ENCODE data around the gene ACD.

Gene ACD

GRCh38 chr16:67650023-67650422 lies 10.0 kb downstream of the ACD start:
- Histone ChIP-seq H3K27ac (no peak overlapping the region), H3K4me1 (peaks cover 0 to 18% (median 15%) of the 10 kb centered on the region in 10 experiments; a peak in 17 of 20 replicates), H3K9me3 (replicated peaks in 1 of 11) (no peaks in the 10 kb centered on the region), H3K9ac (no peak overlapping the region; a peak in 1 of 22 replicates), H3K36me3 (peaks cover 0 to 72% (median 48%) of the 10 kb centered on the region in 11 experiments; a peak in 14 of 22 replicates), H3K4me2 (no peak overlapping the region), H3K27me3 (peaks cover 0 to 5% (median 0%) of the 10 kb centered on the region in 11 experiments; a peak in 1 of 22 replicates), H3K4me3 (no peak overlapping the region), H4K20me1 (peaks cover 0 to 14% (median 0%) of the 10 kb centered on the region in 11 experiments; a peak in 3 of 22 replicates)
- TF ChIP-seq Cebpa-rat (IDR thresholded peaks at IDR 0.05): no peak

- Histone ChIP-seq H3K9ac (no peak overlapping the region), H4K20me1 (peaks cover 0 to 14% (median 0%) of the 10 kb centered on the region in 11 experiments; a peak in 3 of 22 replicates), H3K36me3 (peaks cover 0 to 67% (median 43%) of the 10 kb centered on the region in 11 experiments; a peak in 14 of 22 replicates), H3K9me3 (replicated peaks in 1 of 11) (no peaks in the 10 kb centered on the region), H3K4me3 (no peak overlapping the region), H3K4me1 (peaks cover 0 to 19% (median 17%) of the 10 kb centered on the region in 10 experiments; a peak in 17 of 20 replicates), H3K27me3 (peaks cover 0 to 5% (median 0%) of the 10 kb centered on the region in 11 experiments; a peak in 1 of 22 replicates), H3K4me2 (no peak overlapping the region), H3K27ac (no peak overlapping the region)
- no peak for TF ChIP-seq Cebpa-rat (IDR thresholded peaks at IDR 0.05)
These were observed 10.5 kb downstream of the ACD start for GRCh38 chr16:67649494-67649931.

GRCh38 chr16:67648764-67649407 lies 11.2 kb downstream of the ACD start:
- Histone ChIP-seq H3K4me2 (no peak overlapping the region), H4K20me1 (peaks cover 0 to 14% (median 0%) of the 10 kb centered on the region in 11 experiments; a peak in 3 of 22 replicates), H3K9ac (no peak overlapping the region), H3K27ac (no peak overlapping the region), H3K36me3 (peaks cover 0 to 61% (median 39%) of the 10 kb centered on the region in 11 experiments; a peak in 14 of 22 replicates), H3K9me3 (replicated peaks in 1 of 11) (no peaks in the 10 kb centered on the region), H3K4me1 (peaks cover 0 to 25% (median 23%) of the 10 kb centered on the region in 10 experiments; a peak in 17 of 20 replicates), H3K4me3 (no peak overlapping the region), H3K27me3 (peaks cover 0 to 5% (median 0%) of the 10 kb centered on the region in 11 experiments; a peak in 1 of 22 replicates)
- TF ChIP-seq Cebpa-rat (IDR thresholded peaks at IDR 0.05): no peak

- Histone ChIP-seq H3K4me3 (no peak overlapping the region), H3K9me3 (replicated peaks in 1 of 11) (no peaks in the 10 kb centered on the region), H4K20me1 (peaks cover 0 to 14% (median 0%) of the 10 kb centered on the region in 11 experiments; a peak in 3 of 22 replicates), H3K4me1 (peaks cover 0 to 28% (median 23%) of the 10 kb centered on the region in 10 experiments; a peak in 17 of 20 replicates), H3K27ac (no peak overlapping the region), H3K36me3 (peaks cover 0 to 57% (median 39%) of the 10 kb centered on the region in 11 experiments; a peak in 14 of 22 replicates), H3K4me2 (no peak overlapping the region), H3K9ac (no peak overlapping the region), H3K27me3 (peaks cover 0 to 5% (median 0%) of the 10 kb centered on the region in 11 experiments; a peak in 1 of 22 replicates)
- no peak for TF ChIP-seq Cebpa-rat (IDR thresholded peaks at IDR 0.05)
These were observed 11.8 kb downstream of the ACD start for GRCh38 chr16:67648088-67648763.

- Histone ChIP-seq H3K4me3 (no peak overlapping the region), H3K4me2 (no peak overlapping the region), H3K9me3 (replicated peaks in 1 of 11) (no peaks in the 10 kb centered on the region), H4K20me1 (peaks cover 0 to 14% (median 0%) of the 10 kb centered on the region in 11 experiments; a peak in 3 of 22 replicates), H3K27ac (no peak overlapping the region), H3K36me3 (peaks cover 0 to 55% (median 39%) of the 10 kb centered on the region in 11 experiments; a peak in 14 of 22 replicates), H3K27me3 (peaks cover 0 to 5% (median 0%) of the 10 kb centered on the region in 11 experiments; a peak in 1 of 22 replicates), H3K9ac (no peak overlapping the region), H3K4me1 (peaks cover 0 to 28% (median 23%) of the 10 kb centered on the region in 10 experiments; a peak in 17 of 20 replicates)
- no peak for TF ChIP-seq Cebpa-rat (IDR thresholded peaks at IDR 0.05)
These were observed 12.4 kb downstream of the ACD start for GRCh38 chr16:67647681-67648080.

- no peak overlapping the region; a peak in 1 of 22 replicates for H3K9ac ChIP-seq
- H3K27me3 ChIP-seq: peaks cover 0 to 5% (median 0%) of the 10 kb centered on the region in 11 experiments; a peak in 1 of 22 replicates
- TF ChIP-seq Cebpa-rat (IDR thresholded peaks at IDR 0.05): no peak
- H3K27ac ChIP-seq: no peak overlapping the region
- peaks cover 0 to 19% (median 0%) of the 10 kb centered on the region in 11 experiments; a peak in 4 of 22 replicates for H4K20me1 ChIP-seq
- no peak overlapping the region for H3K4me2 ChIP-seq
- H3K36me3 ChIP-seq: peaks cover 0 to 53% (median 35%) of the 10 kb centered on the region in 11 experiments; a peak in 14 of 22 replicates
- H3K4me3 ChIP-seq: no peak overlapping the region
- peaks cover 0 to 33% (median 23%) of the 10 kb centered on the region in 10 experiments; a peak in 17 of 20 replicates for H3K4me1 ChIP-seq
- H3K9me3 ChIP-seq (replicated peaks in 1 of 11): no peaks in the 10 kb centered on the region
These were observed 12.9 kb downstream of the ACD start for GRCh38 chr16:67647111-67647651.

- no peak for TF ChIP-seq Cebpa-rat (IDR thresholded peaks at IDR 0.05)
- Histone ChIP-seq H3K4me1 (peaks cover 0 to 42% (median 25%) of the 10 kb centered on the region in 10 experiments; a peak in 17 of 20 replicates), H3K4me2 (peak overlapping the region; percentile 67 to 97 (median 83)), H3K9me3 (replicated peaks in 1 of 11) (no peaks in the 10 kb centered on the region), H3K4me3 (peak overlapping the region; percentile 46 to 70 (median 59)), H4K20me1 (peaks cover 0 to 10% (median 0%) of the 10 kb centered on the region in 11 experiments; a peak in 5 of 22 replicates), H3K27me3 (peaks cover 0 to 5% (median 0%) of the 10 kb centered on the region in 11 experiments; a peak in 1 of 22 replicates), H3K27ac (peak overlapping the region in 10 of 11 experiments; percentile 25 to 90 (median 64); a peak in 21 of 22 replicates), H3K36me3 (peaks cover 0 to 36% (median 19%) of the 10 kb centered on the region in 11 experiments; a peak in 14 of 22 replicates), H3K9ac (peak overlapping the region; percentile 61 to 91 (median 75))
These were observed 14.5 kb downstream of the ACD start for GRCh38 chr16:67645397-67646121.

All from BLaER1 treated with 17β-estradiol and CSF1 and Interleukin-3, amounts not matched to agents 10 nM and 100 nM (cell line).